Keratinocyte (primary cell): ENCODE measurements around the gene KIF25. TPM values are rescaled to one million over a fixed set of nuclear protein-coding genes. Genes with fewer than 3 reads are reported as not detected.

Source experiments
- DNase-seq: peaks from one replicate; pipeline ENCODE4 v3.0.0-alpha.2; 2011; ENCODE audit warnings: low read depth, missing footprints, low spot score
- FAIRE-seq: peaks from 2 replicates; lab custom pipeline; 2011; peaks lifted over from hg19 to GRCh38; lab: Jason Lieb, UNC
- H2AFZ ChIP-seq: 2 replicates; pipeline ENCODE4 v1.6.0; 2012; ENCODE audit warnings: low read length, control low read depth, inconsistent platforms; ENCODE audit not compliant: control insufficient read depth
- H3K27ac ChIP-seq: 2 replicates; pipeline ENCODE4 v1.5.1; 2011; ENCODE audit warnings: low read length; ENCODE audit not compliant: control insufficient read depth, insufficient read depth
- H3K27me3 ChIP-seq: 3 replicates; pipeline ENCODE4 v1.6.0; 2011; ENCODE audit warnings: low read length; ENCODE audit not compliant: control insufficient read depth, insufficient read depth; ENCODE audit errors: extremely low read depth
- H3K36me3 ChIP-seq, 2 experiments: 2 replicates in 1 of 2; 3 replicates in 1 of 2; pipeline ENCODE4 v1.5.1; 2011; ENCODE audit warnings: low read length in 2 of 2, mild to moderate bottlenecking in 1 of 2; ENCODE audit not compliant: control insufficient read depth in 2 of 2, insufficient read depth in 2 of 2; ENCODE audit errors: extremely low read depth in 1 of 2
- H3K4me1 ChIP-seq: 3 replicates; pipeline ENCODE4 v1.5.1; 2011; ENCODE audit warnings: low read length; ENCODE audit not compliant: control insufficient read depth, insufficient read depth; ENCODE audit errors: extremely low read depth
- H3K4me2 ChIP-seq: 3 replicates; pipeline ENCODE4 v1.6.0; 2011; ENCODE audit warnings: low read depth, low read length; ENCODE audit not compliant: control insufficient read depth, insufficient read depth; ENCODE audit errors: extremely low read depth
- H3K4me3 ChIP-seq, 3 experiments: fragments of 200-600 bp in 1 of 3; sonication (generic) in 1 of 3; 2 replicates in 2 of 3; 3 replicates in 1 of 3; pipeline ENCODE4 v1.5.1; 2011 to 2016; ENCODE audit warnings: low read length in 3 of 3, mild to moderate bottlenecking in 3 of 3, control low read depth in 2 of 3, inconsistent platforms in 1 of 3, low read depth in 1 of 3, mixed read lengths in 1 of 3, mixed run types in 1 of 3, moderate library complexity in 1 of 3; ENCODE audit not compliant: control insufficient read depth in 2 of 3, insufficient read depth in 2 of 3; ENCODE audit errors: extremely low read depth in 1 of 3
- H3K79me2 ChIP-seq: 2 replicates; pipeline ENCODE4 v1.6.0; 2012; ENCODE audit warnings: low read length; ENCODE audit not compliant: control insufficient read depth, insufficient read depth
- H3K9ac ChIP-seq: 3 replicates; pipeline ENCODE4 v1.6.0; 2011; ENCODE audit warnings: low read length; ENCODE audit not compliant: control insufficient read depth, insufficient read depth; ENCODE audit errors: extremely low read depth
- H3K9me1 ChIP-seq: 3 replicates; pipeline ENCODE4 v1.6.0; 2011; ENCODE audit warnings: low read length; ENCODE audit not compliant: control insufficient read depth, insufficient read depth; ENCODE audit errors: extremely low read depth
- H3K9me3 ChIP-seq: 2 replicates; pipeline ENCODE4 v1.5.1; 2012; ENCODE audit warnings: low read depth, low read length; ENCODE audit not compliant: control insufficient read depth
- H4K20me1 ChIP-seq: 3 replicates; pipeline ENCODE4 v1.6.0; 2011; ENCODE audit warnings: low read length; ENCODE audit not compliant: control insufficient read depth, insufficient read depth; ENCODE audit errors: extremely low read depth
- EZH2 ChIP-seq: IDR thresholded peaks from one replicate; pipeline ENCODE4 v1.6.1; 2012; ENCODE audit warnings: inconsistent platforms, mild to moderate bottlenecking, low read length, moderate library complexity
- dilution Hi-C: fragments of 300-500 bp; cut with MboI; formaldehyde crosslinking; loops from one replicate; pipeline ENCODE4 v1.7.0; 2020; ENCODE audit warnings: low sequenced_read_pairs; ENCODE audit not compliant: extremely low pct_ligation_motif_present
- polyA plus RNA-seq, 5 experiments: library from polyadenylated mRNA; depleted of rRNA in 3 of 5; stranded (reverse) in 3 of 5; stranded (forward) in 1 of 5; unstranded in 1 of 5; fragments of >200 nt; gene quantifications; 1 replicate in 1 of 5; 2 replicates in 3 of 5; 3 replicates in 1 of 5; pipeline versions ENCODE4 v1.2.1 to v1.2.3, GENCODE V29; 2011 to 2012; ENCODE audit warnings: missing spikeins in 2 of 5, low read depth in 1 of 5, low replicate concordance in 1 of 5
- TF ChIP-seq, protein P1 (sequence below), 3 experiments: IDR thresholded peaks in 1 of 3; conservative IDR thresholded peaks in 1 of 3; optimal IDR thresholded peaks in 1 of 3; 2 replicates in 2 of 3; 3 replicates in 1 of 3; pipeline versions ENCODE3 to v1.5.1; 2011; ENCODE audit warnings: low read length in 3 of 3, mild to moderate bottlenecking in 3 of 3, moderate library complexity in 2 of 3, control low read depth in 1 of 3, inconsistent platforms in 1 of 3; ENCODE audit not compliant: insufficient read depth in 2 of 3; ENCODE audit errors: extremely low read depth in 1 of 3

The KIF25 gene
- polyA plus RNA-seq, 1 donor (not counting 4 experiments of a cell fraction or from before 2014, with no cell fraction given), result not detected

DNA sequence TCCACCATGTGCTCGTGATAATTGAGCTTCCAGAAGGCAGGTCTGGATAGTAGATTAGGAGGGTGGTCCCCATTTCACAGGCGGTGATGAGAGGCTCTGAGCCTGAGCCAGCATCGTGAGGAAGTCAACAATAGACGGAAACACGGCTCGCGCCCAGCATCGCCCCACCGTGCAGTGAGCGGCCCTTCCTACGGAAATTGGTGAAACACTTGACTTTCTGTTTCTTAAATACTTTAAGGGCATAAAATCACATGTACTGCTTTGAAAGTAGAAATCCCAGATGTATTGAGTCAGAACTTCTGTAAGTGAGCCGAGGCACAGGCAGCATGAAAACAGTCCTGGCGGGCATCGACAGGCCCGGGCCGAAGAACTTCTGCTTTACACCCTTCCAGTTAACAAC is 4.3 kb upstream of the KIF25 start:
- H4K20me1 ChIP-seq, result no peaks in the 10 kb centered on the region
- no peak overlapping the region for H3K4me2 ChIP-seq
- no peaks in the 10 kb centered on the region for H3K36me3 ChIP-seq
- H3K4me1 ChIP-seq, result no peaks in the 10 kb centered on the region
- dilution Hi-C loops, result no loop called here
- no peaks in the 10 kb centered on the region for H3K9me1 ChIP-seq
- TF ChIP-seq, protein P1, sequence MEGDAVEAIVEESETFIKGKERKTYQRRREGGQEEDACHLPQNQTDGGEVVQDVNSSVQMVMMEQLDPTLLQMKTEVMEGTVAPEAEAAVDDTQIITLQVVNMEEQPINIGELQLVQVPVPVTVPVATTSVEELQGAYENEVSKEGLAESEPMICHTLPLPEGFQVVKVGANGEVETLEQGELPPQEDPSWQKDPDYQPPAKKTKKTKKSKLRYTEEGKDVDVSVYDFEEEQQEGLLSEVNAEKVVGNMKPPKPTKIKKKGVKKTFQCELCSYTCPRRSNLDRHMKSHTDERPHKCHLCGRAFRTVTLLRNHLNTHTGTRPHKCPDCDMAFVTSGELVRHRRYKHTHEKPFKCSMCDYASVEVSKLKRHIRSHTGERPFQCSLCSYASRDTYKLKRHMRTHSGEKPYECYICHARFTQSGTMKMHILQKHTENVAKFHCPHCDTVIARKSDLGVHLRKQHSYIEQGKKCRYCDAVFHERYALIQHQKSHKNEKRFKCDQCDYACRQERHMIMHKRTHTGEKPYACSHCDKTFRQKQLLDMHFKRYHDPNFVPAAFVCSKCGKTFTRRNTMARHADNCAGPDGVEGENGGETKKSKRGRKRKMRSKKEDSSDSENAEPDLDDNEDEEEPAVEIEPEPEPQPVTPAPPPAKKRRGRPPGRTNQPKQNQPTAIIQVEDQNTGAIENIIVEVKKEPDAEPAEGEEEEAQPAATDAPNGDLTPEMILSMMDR (optimal IDR thresholded peaks at IDR 0.05 in 1 of 3, IDR thresholded peaks at IDR 0.05 in 1 of 3, conservative IDR thresholded peaks at IDR 0.05 in 1 of 3; ENCODE audit: extremely low read depth in 1 of 3, insufficient read depth in 2 of 3, low read length in 3 of 3), result no peak
- no peak for TF ChIP-seq EZH2
- FAIRE-seq (no peak), DNase-seq (no peak)
- no peaks in the 10 kb centered on the region for H3K79me2 ChIP-seq
- H2AFZ ChIP-seq, result no peak overlapping the region
- H3K27me3 ChIP-seq, result peaks cover 16% of the 10 kb centered on the region
- H3K27ac ChIP-seq, result no peak overlapping the region
- no peak overlapping the region for H3K4me3 ChIP-seq
- H3K9ac ChIP-seq, result no peak overlapping the region
- peaks cover 5% of the 10 kb centered on the region for H3K9me3 ChIP-seq

DNA sequence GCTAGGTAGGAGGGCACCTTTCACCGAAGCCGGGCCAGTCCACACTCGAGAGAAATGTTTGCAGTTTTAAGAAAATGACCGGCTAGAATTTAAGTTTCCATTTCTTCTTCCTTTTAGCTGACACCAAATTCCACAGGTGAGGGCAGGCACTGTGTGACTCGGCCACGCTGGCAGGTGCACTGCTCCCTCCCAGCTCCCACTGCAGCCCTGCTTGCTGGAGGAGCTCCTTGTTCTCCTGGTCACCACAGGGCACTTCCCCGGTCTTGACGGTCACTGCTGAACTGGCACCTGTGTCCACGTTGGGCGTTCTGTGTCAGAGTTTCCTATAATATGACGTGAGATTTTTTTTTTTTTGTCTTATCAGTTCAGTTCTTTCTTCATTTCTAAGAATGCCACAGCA is 3.6 kb upstream of the KIF25 start:
- no peak overlapping the region for H2AFZ ChIP-seq
- no peak overlapping the region for H3K4me3 ChIP-seq
- H3K27ac ChIP-seq, result no peak overlapping the region
- no peaks in the 10 kb centered on the region for H3K79me2 ChIP-seq
- no peak for FAIRE-seq
- peaks cover 5% of the 10 kb centered on the region for H3K9me3 ChIP-seq
- H3K36me3 ChIP-seq, result no peaks in the 10 kb centered on the region
- peaks cover 21% of the 10 kb centered on the region for H3K27me3 ChIP-seq
- H3K4me2 ChIP-seq, result no peak overlapping the region
- H3K9me1 ChIP-seq, result no peaks in the 10 kb centered on the region
- no peak for DNase-seq
- H3K4me1 ChIP-seq, result no peaks in the 10 kb centered on the region
- H4K20me1 ChIP-seq, result no peaks in the 10 kb centered on the region
- no peak for TF ChIP-seq EZH2
- TF ChIP-seq, protein P1 (optimal IDR thresholded peaks at IDR 0.05 in 1 of 3, IDR thresholded peaks at IDR 0.05 in 1 of 3, conservative IDR thresholded peaks at IDR 0.05 in 1 of 3; ENCODE audit: extremely low read depth in 1 of 3, insufficient read depth in 2 of 3, low read length in 3 of 3), result no peak
- dilution Hi-C loops, result no loop called here
- H3K9ac ChIP-seq, result no peak overlapping the region
